KMS-11 (cell line): ENCODE data around the gene RXRA.
A peak's percentile ranks its signal among the peaks of the same experiment; 100 is the strongest.

Experiments used
- H2AFZ ChIP-seq: fragments of 200-600 bp; sonication (generic); 2 replicates; pipeline ENCODE4 v1.6.1; 2016; ENCODE audit warnings: antibody characterized with exemption, mixed run types, low read depth
- H3K27ac ChIP-seq: fragments of 200-600 bp; sonication (generic); 2 replicates; pipeline ENCODE4 v1.6.1; 2016; ENCODE audit warnings: mild to moderate bottlenecking, mixed run types
- H3K27me3 ChIP-seq: fragments of 200-600 bp; sonication (generic); 2 replicates; pipeline ENCODE4 v1.6.1; 2017; ENCODE audit warnings: mild to moderate bottlenecking, low read depth, mixed run types, moderate library complexity; ENCODE audit not compliant: insufficient read depth
- H3K36me3 ChIP-seq: fragments of 200-600 bp; sonication (generic); 2 replicates; pipeline ENCODE4 v1.6.1; 2017; ENCODE audit warnings: mild to moderate bottlenecking, mixed run types; ENCODE audit not compliant: insufficient read depth
- H3K4me1 ChIP-seq: fragments of 200-600 bp; sonication (generic); 2 replicates; pipeline ENCODE4 v1.6.1; 2016; ENCODE audit warnings: mild to moderate bottlenecking, low read depth, mixed run types; ENCODE audit not compliant: poor library complexity, severe bottlenecking
- H3K4me2 ChIP-seq: fragments of 200-600 bp; sonication (generic); 2 replicates; pipeline ENCODE4 v1.7.0; 2016; ENCODE audit warnings: mild to moderate bottlenecking, mixed run types
- H3K4me3 ChIP-seq: fragments of 200-600 bp; sonication (generic); IDR thresholded peaks from 2 replicates; pipeline ENCODE4 v1.6.1; 2017; ENCODE audit warnings: low read depth, low read length, mixed read lengths; ENCODE audit not compliant: insufficient read depth
- H3K79me2 ChIP-seq: fragments of 200-600 bp; sonication (generic); 2 replicates; pipeline ENCODE4 v1.6.1; 2016; ENCODE audit warnings: low read depth, mixed run types; ENCODE audit not compliant: insufficient read depth
- H3K9ac ChIP-seq: fragments of 200-600 bp; sonication (generic); 2 replicates; pipeline ENCODE4 v1.6.1; 2016; ENCODE audit warnings: mild to moderate bottlenecking, mixed run types
- H4K20me1 ChIP-seq: fragments of 200-600 bp; sonication (generic); 2 replicates; pipeline ENCODE4 v1.6.1; 2016; ENCODE audit warnings: mild to moderate bottlenecking, mixed run types; ENCODE audit not compliant: insufficient read depth
- CTCF ChIP-seq: fragments of 200-600 bp; sonication (generic); conservative IDR thresholded peaks from 2 replicates; pipeline ENCODE4 v1.6.1; 2017; ENCODE audit warnings: low read depth, mild to moderate bottlenecking, antibody characterized with exemption, low read length, moderate library complexity, mixed read lengths

RXRA gene

GRCh38 chr9:134440636-134441226 is 114.5 kb downstream of the RXRA start:
- H3K27ac ChIP-seq: no peak overlapping the region
- H3K36me3 ChIP-seq: no peaks in the 10 kb centered on the region
- H3K4me2 ChIP-seq: no peak overlapping the region
- H3K4me1 ChIP-seq: peaks cover 24% of the 10 kb centered on the region
- H4K20me1 ChIP-seq: no peaks in the 10 kb centered on the region
- H3K79me2 ChIP-seq: no peaks in the 10 kb centered on the region
- no peak overlapping the region for H3K9ac ChIP-seq
- no peak overlapping the region for H2AFZ ChIP-seq
- TF ChIP-seq CTCF: no peak
- H3K4me3 ChIP-seq: no peak overlapping the region
- H3K27me3 ChIP-seq: no peaks in the 10 kb centered on the region; the same call in 1 of the 2 replicates

DNA sequence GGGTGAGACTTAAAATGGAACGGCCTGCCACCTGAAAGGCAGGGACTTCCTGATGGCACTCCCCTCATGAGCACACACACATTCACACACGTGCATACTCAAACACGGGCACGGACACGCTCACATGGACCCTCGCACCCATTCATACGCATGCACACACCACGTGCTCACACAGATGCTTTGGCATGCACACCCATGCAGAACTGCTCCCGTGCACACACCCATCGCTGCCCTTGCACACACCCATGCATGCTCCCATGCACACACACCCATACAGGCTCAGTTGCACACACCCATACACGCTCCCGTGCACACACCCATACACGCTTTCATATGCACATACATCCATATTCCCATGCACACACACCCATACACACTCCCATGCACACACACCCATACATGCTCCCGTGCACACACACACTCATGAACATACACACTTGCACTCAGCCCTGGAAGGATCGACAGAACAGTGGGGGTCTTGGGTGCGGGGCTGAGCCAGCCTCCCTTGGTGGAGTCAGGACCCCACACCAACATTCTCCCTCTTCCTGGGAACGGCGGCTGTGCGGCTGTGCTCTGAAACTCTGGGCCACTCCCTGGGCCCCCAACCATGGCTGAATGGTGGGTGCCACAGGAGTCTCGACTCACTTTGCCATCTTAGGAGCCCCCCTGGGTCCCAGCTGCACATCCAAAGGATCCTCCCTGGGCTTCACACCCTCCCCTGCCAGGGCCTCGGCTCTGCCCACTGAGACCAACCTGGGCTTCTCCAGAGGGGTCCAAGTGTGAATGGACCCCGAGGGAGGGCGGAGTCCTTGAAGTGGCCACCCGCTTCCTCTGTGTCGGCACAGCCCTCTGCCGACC is 115.2 kb downstream of the RXRA start:
- no peak for TF ChIP-seq CTCF
- H2AFZ ChIP-seq: no peak overlapping the region
- no peak overlapping the region for H3K4me2 ChIP-seq
- no peak overlapping the region for H3K4me3 ChIP-seq
- H3K27me3 ChIP-seq: peaks cover 3% of the 10 kb centered on the region; the same call in 1 of the 2 replicates
- no peaks in the 10 kb centered on the region for H4K20me1 ChIP-seq
- H3K9ac ChIP-seq: no peak overlapping the region
- no peak overlapping the region for H3K27ac ChIP-seq
- no peaks in the 10 kb centered on the region for H3K79me2 ChIP-seq
- H3K36me3 ChIP-seq: no peaks in the 10 kb centered on the region
- H3K4me1 ChIP-seq: peaks cover 16% of the 10 kb centered on the region

DNA sequence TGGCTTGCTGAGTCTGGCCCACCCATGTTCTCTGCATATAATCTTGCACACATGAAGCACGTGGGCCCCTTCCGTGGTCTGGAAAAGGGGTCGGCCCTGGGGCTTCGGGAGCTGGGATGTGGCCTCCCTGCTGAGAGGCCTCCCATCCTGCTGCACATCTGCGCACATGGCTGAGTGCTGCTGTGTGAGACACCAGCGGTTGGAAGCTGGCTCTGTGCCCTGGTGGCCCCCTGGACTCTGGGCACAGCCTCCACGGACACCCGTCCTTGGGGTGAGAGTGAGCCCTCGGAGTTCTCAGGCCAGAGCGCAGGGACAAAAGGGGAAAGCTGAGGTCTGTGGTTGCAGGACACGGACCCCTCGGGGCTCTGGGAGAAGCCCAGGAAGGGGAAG is 115.8 kb downstream of the RXRA start:
- H2AFZ ChIP-seq: no peak overlapping the region
- no peak overlapping the region for H3K4me2 ChIP-seq
- no peak overlapping the region for H3K4me3 ChIP-seq
- no peak overlapping the region for H3K27ac ChIP-seq
- H3K27me3 ChIP-seq: peaks cover 3% of the 10 kb centered on the region; the same call in 1 of the 2 replicates
- no peaks in the 10 kb centered on the region for H3K36me3 ChIP-seq
- TF ChIP-seq CTCF: no peak
- no peaks in the 10 kb centered on the region for H3K79me2 ChIP-seq
- H3K9ac ChIP-seq: no peak overlapping the region
- peaks cover 14% of the 10 kb centered on the region for H3K4me1 ChIP-seq
- no peaks in the 10 kb centered on the region for H4K20me1 ChIP-seq

- H3K27me3 ChIP-seq: peaks cover 3% of the 10 kb centered on the region; the same call in 1 of the 2 replicates
- H2AFZ ChIP-seq: no peak overlapping the region
- peaks cover 14% of the 10 kb centered on the region for H3K4me1 ChIP-seq
- H3K36me3 ChIP-seq: no peaks in the 10 kb centered on the region
- no peak for TF ChIP-seq CTCF
- no peaks in the 10 kb centered on the region for H4K20me1 ChIP-seq
- 0 out of 2 replicates have a peak overlapping the region, but pooled peaks have one; percentile 7 for H3K4me2 ChIP-seq
- no peak overlapping the region for H3K9ac ChIP-seq
- no peak overlapping the region for H3K4me3 ChIP-seq
- H3K79me2 ChIP-seq: no peaks in the 10 kb centered on the region
- H3K27ac ChIP-seq: no peak overlapping the region
Measured at GRCh38 chr9:134442486-134443173, 116.4 kb downstream of the RXRA start.
